Measurements from ENCODE around the gene PROCA1.
A peak's percentile ranks its signal among the peaks of the same experiment; 100 is the strongest.

Gene PROCA1

GRCh38 chr17:28685366-28685765 lies 26.3 kb downstream of the PROCA1 start:
- TF ChIP-seq CTCF (IDR thresholded peaks at IDR 0.05; ENCODE audit: low read depth, low read length) = no peak
- in situ Hi-C loops (cut with HindIII; ENCODE audit: low sequenced_read_pairs) = no loop called here
- H3K4me3 ChIP-seq (ENCODE audit: low read depth, low read length) = no peak overlapping the region
- no peak for DNase-seq (ENCODE audit: low read depth, low spot score)

- in situ Hi-C loops (cut with HindIII; ENCODE audit: low sequenced_read_pairs) = no loop called here
- peak; percentile 11 for TF ChIP-seq CTCF (IDR thresholded peaks at IDR 0.05; ENCODE audit: low read depth, low read length)
- no peak for DNase-seq (ENCODE audit: low read depth, low spot score)
- H3K4me3 ChIP-seq (ENCODE audit: low read depth, low read length) = no peak overlapping the region
These were observed 26.7 kb downstream of the PROCA1 start for GRCh38 chr17:28684963-28685362.

- no peak for DNase-seq (ENCODE audit: low read depth, low spot score)
- no peak overlapping the region for H3K4me3 ChIP-seq (ENCODE audit: low read depth, low read length)
- TF ChIP-seq CTCF (IDR thresholded peaks at IDR 0.05; ENCODE audit: low read depth, low read length) = no peak
- in situ Hi-C loops (cut with HindIII; ENCODE audit: low sequenced_read_pairs) = no loop called here
These were observed 29.0 kb downstream of the PROCA1 start for GRCh38 chr17:28682655-28683054.

- peak; percentile 28 for TF ChIP-seq CTCF (IDR thresholded peaks at IDR 0.05; ENCODE audit: low read depth, low read length)
- in situ Hi-C loops (cut with HindIII; ENCODE audit: low sequenced_read_pairs) = no loop called here
- no peak overlapping the region for H3K4me3 ChIP-seq (ENCODE audit: low read depth, low read length)
- no peak for DNase-seq (ENCODE audit: low read depth, low spot score)
These were observed 35.7 kb downstream of the PROCA1 start for GRCh38 chr17:28675980-28676379.

GRCh38 chr17:28675490-28675889 lies 36.2 kb downstream of the PROCA1 start:
- DNase-seq (ENCODE audit: low read depth, low spot score) = no peak
- in situ Hi-C loops (cut with HindIII; ENCODE audit: low sequenced_read_pairs) = no loop called here
- H3K4me3 ChIP-seq (ENCODE audit: low read depth, low read length) = no peak overlapping the region
- no peak for TF ChIP-seq CTCF (IDR thresholded peaks at IDR 0.05; ENCODE audit: low read depth, low read length)

- H3K4me3 ChIP-seq (ENCODE audit: low read depth, low read length) = no peak overlapping the region
- TF ChIP-seq CTCF (IDR thresholded peaks at IDR 0.05; ENCODE audit: low read depth, low read length) = no peak
- DNase-seq (ENCODE audit: low read depth, low spot score) = no peak
- in situ Hi-C loops (cut with HindIII; ENCODE audit: low sequenced_read_pairs) = no loop called here
These were observed 41.8 kb downstream of the PROCA1 start for GRCh38 chr17:28669918-28670317.

GRCh38 chr17:28667870-28668269 lies 43.8 kb downstream of the PROCA1 start:
- in situ Hi-C loops (cut with HindIII; ENCODE audit: low sequenced_read_pairs) = no loop called here
- H3K4me3 ChIP-seq (ENCODE audit: low read depth, low read length) = no peak overlapping the region
- DNase-seq (ENCODE audit: low read depth, low spot score) = no peak
- TF ChIP-seq CTCF (IDR thresholded peaks at IDR 0.05; ENCODE audit: low read depth, low read length) = no peak

All from astrocyte of the spinal cord (primary cell).